GM18868 (cell line): ENCODE results near the gene FBLN1.

Experiments used
- ATAC-seq: cut with Tn5 transposase; IDR thresholded peaks from one replicate; pipeline ENCODE4 v1.9.1; 2021; ENCODE audit warnings: mild to moderate bottlenecking, moderate library complexity; ENCODE audit not compliant: unreplicated experiment

The FBLN1 gene

DNA sequence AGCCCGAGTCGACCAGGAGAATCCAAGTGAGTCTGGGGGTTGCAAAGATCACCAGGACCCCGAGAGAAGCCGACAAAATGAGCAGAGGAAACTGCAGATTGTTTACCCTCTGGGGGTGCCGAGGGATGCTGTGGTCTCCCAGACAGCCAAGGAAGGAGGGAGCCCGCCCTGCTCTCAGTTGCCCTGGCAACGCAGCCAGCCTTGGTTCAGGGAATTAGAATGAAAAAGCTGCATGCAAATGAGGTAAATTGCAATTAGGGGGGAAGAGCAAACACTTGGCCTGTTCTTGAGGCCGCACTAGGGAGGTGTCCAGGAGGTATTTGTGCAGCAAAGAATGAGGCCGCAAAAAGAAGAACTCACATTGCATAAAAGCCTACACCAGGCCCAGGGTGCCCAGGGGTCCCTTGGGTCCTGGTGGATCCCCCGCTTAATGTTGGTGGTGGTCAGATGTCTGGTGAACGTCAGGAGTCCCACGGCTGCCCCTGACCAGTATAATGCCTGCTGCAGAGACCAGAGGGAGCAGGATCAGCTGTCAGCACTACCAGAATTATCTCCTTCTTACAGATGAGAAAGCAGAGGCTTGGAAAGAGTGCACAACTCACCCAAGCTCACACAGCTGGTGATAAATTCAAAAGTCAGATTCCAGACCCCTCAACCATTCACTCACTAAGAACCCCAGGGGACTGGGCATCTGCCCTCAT lies 128.6 kb downstream of the FBLN1 start:
- ATAC-seq: no peak

GRCh38 chr22:45631841-45632238 lies 129.2 kb downstream of the FBLN1 start:
- ATAC-seq: no peak

- no peak for ATAC-seq
Observed at GRCh38 chr22:45632791-45633515, 130.3 kb downstream of the FBLN1 start.

- ATAC-seq: no peak
Observed at GRCh38 chr22:45636683-45637082, 134.0 kb downstream of the FBLN1 start.

GRCh38 chr22:45638197-45638596 lies 135.5 kb downstream of the FBLN1 start:
- ATAC-seq: no peak

DNA sequence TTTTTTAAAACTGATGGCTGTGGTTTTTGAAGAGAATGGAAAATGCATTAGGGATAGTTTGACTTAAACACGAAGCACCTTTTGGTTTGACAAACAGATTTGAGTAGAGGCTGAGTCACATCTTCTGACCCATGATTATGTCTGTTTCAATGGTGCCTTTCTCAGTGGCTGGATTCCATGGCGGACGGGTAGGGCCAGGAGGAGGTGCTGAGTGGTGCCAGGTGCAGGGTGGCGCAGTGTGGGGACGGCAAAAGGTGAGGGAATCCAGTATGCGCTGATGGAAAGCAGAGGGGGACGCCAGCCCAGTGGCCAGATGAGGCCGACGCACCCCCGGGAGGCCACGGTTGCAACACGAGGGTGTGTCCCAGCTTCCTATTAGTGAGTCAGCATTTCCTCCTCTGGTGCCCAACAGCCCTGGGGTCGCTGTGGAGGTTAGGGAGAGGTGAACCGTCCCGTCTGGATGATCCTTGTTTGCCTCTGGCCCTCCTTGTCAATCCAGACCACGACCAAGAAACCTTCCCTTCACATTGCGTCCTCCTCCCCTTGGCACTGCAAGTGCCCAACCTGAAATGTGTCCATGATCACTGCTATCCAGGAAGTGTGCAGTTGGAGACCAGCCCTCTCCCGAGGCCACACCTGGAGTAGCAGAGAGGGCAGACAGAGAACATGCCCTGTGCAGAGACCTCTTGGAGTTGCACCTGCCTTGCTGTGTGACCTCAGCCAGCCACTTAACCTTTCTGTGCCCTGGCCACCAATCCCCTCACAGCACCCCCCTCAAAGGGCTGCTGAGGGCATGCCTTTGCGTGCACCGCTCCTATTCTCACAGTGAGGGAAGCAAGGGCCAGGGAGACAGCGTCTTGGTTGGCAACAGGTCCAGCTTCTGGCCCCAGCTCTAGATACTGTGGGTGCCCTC lies 136.4 kb downstream of the FBLN1 start:
- no peak for ATAC-seq

DNA sequence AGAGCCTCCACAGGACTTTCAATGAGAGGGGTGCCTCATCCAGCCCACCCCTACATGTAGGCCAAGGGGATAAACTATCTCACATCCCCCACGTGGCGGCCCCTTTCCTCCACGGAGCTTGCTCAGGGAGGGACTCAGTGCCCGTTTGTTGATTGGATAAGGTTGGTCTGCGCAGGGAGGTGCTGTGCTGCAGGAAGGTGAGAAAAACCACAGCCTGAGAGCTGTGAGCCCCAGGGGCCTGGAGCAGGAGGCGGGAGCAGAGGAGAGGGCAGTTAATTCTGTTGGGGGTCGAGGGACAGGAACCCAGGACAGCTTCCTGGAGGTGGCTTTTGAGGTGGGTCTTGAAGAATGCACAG lies 137.0 kb downstream of the FBLN1 start:
- ATAC-seq: no peak

- no peak for ATAC-seq
Observed at GRCh38 chr22:45640291-45640940, 137.7 kb downstream of the FBLN1 start.

DNA sequence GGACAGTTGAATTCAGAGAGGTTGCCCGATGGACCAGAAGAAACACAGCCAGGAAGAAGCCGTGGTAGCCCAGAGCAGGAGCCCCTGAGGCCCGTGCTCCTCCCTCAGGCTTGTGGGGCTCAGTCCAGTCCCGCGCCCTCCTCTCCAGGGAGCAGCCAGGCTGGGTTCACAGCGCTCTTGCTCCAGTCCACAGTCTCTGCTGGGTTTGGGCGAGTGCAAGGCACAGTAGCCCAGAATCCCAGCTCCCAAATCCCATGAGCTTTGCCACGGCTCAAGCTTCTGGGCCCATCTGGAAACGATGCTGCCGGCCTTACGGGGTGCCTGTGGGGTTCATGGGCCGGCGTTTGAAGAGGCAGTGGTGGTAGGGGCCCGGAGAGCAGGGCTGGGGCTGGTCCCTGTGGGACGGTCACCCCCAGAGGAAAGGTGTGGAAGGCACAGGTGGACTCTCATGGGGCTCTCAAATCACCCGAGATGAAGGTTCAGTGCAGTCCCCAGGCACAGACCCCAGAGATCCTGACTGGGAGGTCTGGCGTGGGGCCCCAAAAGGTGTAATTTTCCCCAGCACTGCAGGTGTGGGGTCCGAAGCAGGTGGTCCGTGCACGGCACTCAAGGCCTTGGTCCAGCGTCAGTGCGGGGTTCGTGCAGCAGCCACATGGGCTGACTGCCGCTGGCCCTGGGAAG lies 138.4 kb downstream of the FBLN1 start:
- ATAC-seq: no peak

DNA sequence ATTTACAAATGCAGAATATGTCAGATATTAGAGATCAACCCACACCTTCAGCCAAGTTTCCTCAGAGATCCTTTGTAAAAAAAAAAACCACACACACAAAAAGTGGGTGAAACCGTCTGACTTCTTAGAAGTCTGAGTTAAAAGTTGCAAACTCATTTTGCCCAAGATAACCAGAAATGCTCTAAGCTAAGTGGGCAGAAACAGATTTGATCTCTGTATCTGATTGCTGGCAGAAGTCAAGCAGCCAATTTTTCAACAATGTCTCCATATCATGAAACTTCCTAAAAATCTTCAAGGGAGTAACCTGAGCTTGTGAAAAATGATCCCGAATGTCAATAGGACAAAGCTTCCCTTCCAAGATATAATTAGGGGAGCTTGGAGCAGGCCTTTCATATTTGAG lies 140.3 kb downstream of the FBLN1 start:
- ATAC-seq: no peak

GRCh38 chr22:45644714-45645113 lies 142.0 kb downstream of the FBLN1 start:
- no peak for ATAC-seq

GRCh38 chr22:45645150-45645525 lies 142.5 kb downstream of the FBLN1 start:
- no peak for ATAC-seq

DNA sequence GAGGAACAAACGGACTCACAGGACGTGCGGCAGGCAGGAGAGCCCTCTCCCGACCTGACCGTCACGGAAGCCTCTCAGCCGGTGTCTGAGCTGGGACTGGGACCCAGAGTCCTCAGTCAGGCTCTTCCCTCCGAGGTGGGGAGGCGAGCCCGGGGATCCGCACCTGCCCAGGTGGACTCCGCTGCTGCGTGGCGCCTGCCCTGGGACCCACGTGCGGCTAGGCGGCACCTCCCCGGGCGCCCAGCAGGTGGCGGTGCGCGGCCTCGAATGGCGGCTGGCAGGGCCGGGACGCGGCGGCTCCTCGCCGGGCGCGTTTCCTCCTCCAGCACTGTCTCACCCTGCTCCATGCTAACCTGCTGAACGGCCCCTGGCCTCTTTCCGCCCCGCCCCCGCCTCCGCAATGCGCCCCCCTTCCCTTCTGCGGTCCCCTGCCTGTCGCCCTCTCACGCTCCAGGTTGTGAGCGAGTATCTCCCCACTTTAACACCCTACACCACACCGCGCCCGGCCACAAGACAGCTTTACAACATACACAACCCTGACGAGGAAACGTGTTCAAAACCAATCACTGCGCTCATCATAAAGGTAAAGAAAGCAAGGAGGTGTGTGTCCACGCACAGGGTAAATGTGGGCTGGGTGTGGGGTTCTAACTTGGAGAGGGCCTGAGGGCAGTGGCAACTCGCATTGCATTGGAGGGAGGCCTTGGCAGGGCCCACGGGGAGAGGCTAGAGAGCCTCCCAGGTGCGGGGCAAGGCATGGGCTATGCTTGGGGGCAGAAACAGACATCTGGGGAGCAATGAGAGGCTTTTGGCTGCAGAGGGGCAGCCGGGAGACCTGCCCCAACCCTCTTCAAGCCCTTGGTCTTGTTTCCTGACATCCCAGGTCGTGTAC lies 143.1 kb downstream of the FBLN1 start:
- ATAC-seq: peak; percentile 56

DNA sequence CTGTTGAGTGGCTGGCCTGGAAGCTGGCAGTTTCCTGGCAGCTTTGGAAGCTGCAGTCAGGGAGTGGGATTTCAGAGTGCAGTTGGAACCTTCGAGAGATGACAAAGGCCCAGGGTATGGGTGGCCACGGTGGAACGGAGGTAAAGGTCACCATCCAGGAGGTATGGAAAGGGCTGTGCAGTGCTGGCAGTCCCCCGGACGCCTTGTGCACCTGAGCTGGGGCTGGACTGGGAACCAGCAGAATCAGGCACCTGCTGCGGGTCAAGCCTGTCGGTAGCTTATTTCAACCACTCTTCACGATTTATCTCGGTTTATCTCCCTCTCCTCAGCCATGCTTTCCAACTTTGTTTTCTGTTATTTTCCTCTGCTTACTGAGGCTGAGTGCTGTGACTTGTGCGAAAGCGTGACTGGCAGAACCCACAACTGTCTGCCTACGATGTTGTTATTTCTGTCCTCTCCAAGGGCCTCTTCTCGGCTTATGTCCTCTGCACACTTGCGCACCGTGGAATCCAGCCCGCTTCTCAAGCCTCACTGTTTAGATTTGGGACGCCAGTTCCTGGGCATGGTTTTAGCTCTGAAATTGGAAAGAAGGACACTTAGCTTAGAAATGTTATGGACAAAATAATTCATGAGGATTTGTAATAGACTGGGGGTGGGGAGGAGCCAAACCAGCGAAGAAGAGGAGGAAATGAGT lies 145.0 kb downstream of the FBLN1 start:
- ATAC-seq: no peak

DNA sequence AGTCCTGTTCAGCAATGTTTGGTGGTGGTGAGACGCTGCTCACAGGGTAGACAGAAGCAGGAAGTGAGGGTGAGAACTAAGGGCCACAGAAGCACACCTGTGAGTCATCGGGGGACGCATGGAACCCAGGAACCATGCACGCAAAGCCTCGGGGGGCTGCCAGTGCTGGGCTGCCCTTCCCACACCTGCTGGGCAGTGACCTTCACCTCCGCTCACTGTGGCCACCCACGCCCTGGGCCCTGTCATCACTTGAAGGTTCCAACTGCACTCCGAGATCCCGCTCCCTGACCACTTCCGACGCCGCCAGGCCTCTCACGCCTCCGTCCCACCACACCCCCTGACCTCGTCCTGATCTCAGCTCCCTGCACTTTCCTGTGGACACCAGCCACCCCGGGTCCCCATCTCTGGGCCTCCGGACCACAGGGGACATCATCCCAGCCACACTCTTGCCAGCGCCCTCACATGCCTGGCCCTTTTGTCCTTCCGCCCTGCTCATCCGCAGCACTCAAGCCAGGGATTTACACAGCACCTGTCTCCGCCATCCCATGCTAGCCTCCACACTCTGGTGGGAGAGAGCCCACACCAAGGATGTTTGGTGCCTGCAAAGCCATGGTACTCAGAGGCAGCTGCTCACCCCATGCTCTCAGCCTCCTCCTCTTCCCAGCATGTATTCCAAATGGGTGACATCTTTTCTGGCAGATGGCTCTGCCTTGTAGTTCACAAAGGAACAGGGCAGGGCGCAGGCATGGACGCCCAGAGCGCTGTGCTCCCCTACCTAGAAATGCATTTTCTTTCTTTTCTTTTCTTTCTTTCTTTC lies 145.8 kb downstream of the FBLN1 start:
- no peak for ATAC-seq

GRCh38 chr22:45649809-45650208 lies 147.1 kb downstream of the FBLN1 start:
- no peak for ATAC-seq

GRCh38 chr22:45650721-45651120 lies 148.0 kb downstream of the FBLN1 start:
- ATAC-seq: no peak
